NCI-H2227 (cell line): ENCODE data around the gene DNAI1.

Source experiments
- DNase-seq: peaks from one replicate; lab custom pipeline; 2025; ENCODE audit not compliant: unreplicated experiment; lab: John Stamatoyannopoulos, UW

Gene DNAI1

DNA sequence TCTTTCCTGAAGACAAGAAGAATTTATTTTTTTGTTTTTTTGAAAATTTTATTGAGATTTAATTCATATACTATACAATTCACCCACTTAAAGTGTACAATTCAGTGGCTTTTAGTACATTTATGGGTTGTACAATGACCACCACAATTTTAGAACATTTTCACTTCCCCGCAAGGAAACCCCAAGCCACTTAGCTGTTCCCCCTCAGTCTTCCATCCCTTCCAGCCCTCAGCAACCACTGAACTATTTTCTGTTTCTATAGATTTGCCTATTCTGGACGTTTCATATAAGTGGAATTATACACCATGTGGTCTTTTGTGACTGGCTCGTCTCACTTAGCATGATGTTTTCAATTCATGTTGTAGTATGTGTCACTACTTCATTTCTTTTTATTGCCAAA, 28.0 kb downstream of the DNAI1 start:
- DNase-seq: no peak

DNA sequence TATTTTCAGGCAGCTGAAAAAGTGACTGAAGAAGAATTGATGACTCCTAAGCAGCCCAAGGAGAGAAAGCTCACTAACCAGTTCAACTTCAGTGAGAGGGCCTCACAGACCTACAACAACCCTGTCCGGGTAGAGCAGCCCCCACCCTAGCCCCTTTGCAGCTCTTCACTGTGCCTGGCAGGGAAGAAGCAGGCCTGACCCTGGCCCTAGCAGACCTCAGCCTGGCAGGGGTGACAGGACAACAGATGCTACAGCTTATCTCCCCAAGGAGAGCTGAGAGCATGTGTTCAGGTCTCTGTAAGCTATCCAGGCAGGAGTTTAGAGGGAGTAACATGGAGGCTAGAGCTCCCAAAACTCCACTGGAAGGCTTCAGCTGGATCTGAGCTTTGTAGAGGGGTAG, 31.8 kb downstream of the DNAI1 start:
- DNase-seq: no peak

GRCh38 chr9:34490760-34491159, 32.2 kb downstream of the DNAI1 start:
- no peak for DNase-seq

DNA sequence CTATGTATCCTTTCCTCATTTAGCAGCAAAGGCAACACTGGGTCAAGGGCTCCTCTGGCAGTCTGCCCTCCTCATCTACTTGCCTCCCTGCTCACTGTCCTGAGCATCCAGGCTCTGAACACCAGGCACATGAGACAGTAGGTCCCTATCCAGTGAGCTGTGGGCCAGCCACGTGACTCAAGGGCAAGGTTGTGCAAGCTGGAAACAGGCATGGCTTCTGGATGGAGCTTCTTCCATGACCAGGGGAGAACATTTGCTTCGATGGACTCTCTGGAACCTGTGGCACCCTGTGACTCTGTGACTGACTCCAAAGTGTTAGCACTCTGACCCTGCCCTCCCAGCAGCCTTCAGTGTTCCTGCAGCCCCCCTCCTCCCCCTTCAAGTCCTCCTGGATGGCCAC, 33.0 kb downstream of the DNAI1 start:
- no peak for DNase-seq

DNA sequence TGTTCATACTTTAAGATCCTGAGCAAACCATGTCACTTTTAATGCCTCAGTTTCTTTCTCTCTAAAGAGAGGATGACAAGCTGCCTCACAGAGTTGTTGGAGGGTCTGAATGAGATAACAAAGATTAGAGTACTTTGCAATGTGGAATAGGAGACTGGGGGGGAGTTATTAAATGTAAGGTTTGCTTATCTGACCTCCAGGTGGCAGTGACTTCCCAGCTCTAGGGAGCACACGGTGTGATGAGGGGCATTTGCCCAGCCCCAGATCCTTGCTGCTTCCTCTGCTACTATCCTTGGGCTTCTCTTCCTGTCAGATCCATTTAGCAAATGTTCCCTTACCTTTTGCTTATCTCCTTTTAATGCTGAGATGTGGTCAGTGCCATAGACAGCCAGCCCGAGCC, 33.4 kb downstream of the DNAI1 start:
- no peak for DNase-seq

- DNase-seq: no peak
Measured at GRCh38 chr9:34493972-34494535, 35.4 kb downstream of the DNAI1 start.

DNA sequence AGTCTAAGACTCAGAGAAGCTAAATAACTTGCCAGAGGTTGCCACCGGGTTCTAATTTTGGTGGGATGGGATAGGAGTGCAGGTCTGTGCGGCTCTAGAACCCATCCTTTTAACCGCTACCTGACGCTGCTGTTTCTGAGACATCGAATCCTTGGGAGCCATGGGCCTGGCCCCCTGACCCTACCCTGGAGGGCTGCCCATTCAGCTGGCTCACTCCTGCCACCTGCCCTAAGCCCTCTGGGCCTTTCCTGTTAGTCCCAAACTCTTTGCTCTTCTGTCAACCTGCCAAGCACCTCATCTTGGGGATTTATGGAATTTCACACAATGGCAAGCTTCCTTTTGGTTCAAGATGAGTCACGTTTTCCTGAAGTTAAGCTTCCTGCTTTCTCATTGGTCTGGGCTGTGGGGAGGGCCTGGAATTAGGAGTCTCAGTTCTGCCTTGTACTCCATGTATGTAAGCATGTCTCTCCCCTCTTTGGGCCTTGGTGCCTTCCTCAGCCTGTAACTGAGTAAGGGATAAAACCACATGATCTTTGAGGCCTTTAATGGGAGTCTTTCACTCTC, 37.6 kb downstream of the DNAI1 start:
- DNase-seq: no peak

- DNase-seq: no peak
Measured at GRCh38 chr9:34498553-34498952, 39.9 kb downstream of the DNAI1 start.

- DNase-seq: no peak
Measured at GRCh38 chr9:34499076-34499475, 40.5 kb downstream of the DNAI1 start.

- peak; percentile 43 for DNase-seq
Measured at GRCh38 chr9:34500623-34501267, 42.1 kb downstream of the DNAI1 start.

DNA sequence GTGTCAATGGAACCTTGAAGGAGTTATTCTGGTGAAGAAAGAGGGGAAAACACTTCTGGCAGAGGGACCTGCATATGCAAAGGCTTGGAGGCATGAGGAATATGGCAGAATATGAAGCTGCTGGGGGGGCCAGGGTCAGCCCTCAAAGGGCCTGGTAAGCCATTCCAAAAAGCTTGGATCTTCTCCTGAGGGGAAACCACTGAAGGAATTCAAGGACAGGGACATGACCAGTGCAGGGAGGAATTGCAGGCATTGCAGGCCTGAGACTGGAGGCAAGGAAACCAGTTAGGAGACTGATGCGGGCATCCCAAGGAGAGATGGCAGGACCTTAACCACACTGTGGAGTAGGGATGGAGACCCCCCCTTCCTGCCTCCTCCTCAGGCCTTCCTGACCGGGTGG, 42.8 kb downstream of the DNAI1 start:
- no peak for DNase-seq

DNA sequence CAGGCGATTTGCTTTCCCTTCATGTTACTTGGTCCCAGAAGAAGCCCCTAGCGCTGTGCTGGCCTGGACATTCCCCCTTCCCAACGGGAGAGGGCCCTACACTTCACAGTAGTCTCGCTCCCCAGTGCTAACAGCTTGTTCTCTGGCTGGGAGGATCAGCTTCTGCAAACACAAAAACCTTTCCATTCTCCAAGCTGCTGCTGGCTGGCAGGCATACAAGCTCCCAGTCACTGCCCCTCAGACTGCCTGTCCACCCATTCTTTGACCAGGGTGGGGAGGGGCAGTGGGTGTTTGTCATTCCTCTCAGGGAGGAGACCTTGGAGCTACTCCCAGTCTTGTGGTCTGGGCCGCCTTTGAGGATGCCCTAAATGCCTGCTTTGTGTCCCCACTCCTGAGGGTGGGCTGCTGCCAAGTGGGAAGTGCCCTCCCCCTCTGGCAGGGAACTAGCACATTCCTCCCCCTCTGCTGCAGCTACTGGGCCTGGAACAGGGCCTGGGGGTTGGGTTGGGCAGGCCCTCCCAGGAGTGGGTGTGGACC, 43.4 kb downstream of the DNAI1 start:
- DNase-seq: no peak

DNA sequence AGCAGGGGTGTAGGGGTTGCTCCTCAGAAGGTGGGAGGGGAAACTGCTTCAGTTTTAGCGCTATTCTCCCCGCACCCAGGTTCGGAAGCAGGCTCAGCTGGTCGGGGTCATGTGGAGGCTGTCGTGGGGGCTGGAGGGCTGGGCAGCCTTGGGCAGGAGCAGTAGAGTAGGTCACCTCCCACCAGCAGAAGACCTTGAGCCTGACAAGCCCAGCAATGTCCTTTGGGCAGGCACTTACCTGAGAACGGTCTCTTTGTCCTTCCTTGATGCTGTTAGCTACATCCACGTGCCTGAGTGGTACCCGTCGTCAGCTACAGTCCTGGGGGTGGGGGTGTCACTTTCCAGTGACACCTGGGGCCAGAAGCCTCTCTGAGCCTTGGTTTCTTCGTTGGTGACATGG, 43.9 kb downstream of the DNAI1 start:
- DNase-seq: no peak

GRCh38 chr9:34502891-34503290, 44.3 kb downstream of the DNAI1 start:
- no peak for DNase-seq

- DNase-seq: no peak
Measured at GRCh38 chr9:34503406-34503805, 44.8 kb downstream of the DNAI1 start.

GRCh38 chr9:34505370-34506120, 46.9 kb downstream of the DNAI1 start:
- DNase-seq: no peak

- no peak for DNase-seq
Measured at GRCh38 chr9:34506623-34507022, 48.0 kb downstream of the DNAI1 start.

- no peak for DNase-seq
Measured at GRCh38 chr9:34507556-34507955, 49.0 kb downstream of the DNAI1 start.

GRCh38 chr9:34507966-34508365, 49.4 kb downstream of the DNAI1 start:
- no peak for DNase-seq

DNA sequence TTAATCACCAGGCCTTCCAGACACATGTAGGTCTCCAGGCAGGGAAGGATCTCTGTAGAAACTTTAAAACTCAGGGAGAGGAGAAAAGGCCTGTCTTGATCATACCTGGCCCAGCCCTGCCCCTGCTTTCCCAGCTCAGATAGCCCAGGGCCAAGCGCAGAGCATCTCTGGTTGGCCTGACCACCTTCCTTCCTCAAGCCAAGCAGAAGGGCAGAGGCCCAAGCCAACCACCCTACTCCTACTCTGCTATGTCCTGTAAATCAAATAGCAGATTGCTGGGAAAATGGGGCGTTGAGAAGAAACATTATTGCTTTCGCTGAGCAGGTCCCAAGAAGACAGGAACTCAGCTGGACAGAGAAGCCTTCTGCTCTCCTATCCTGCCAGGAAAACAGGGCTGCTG, 49.9 kb downstream of the DNAI1 start:
- no peak for DNase-seq

DNA sequence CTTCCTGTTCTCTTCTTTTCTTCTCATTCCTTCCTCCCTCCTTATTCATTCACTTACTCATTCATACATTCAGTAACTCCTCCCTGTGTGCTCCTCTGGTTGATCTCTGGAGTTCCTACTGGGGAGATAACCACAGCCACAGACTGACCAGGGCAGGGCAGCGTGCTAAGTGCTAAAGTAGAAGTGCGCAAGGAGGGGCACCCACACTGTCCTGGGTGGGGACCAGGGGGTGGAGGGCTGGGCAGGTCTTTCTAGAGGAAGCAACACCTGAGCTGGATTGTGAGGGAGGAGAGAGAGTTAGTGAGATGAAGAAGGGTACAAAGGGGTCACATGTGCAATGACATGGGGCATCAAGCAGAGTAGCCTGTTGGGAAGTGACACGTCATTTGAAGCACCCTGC, 50.3 kb downstream of the DNAI1 start:
- DNase-seq: no peak
